NCI-H524 (cell line): ENCODE measurements around the gene FOXJ2.
A peak's percentile ranks its signal among the peaks of the same experiment; 100 is the strongest.
"Not testable (repeated sequence)": the region's sequence is repeated elsewhere in the genome, so short reads cannot be mapped to it uniquely, and the experiment has no call there.

ENCODE experiments used
- DNase-seq, 2 experiments: peaks; one replicate each; lab custom pipeline; 2025; lab: John Stamatoyannopoulos, UW

The FOXJ2 gene

DNA sequence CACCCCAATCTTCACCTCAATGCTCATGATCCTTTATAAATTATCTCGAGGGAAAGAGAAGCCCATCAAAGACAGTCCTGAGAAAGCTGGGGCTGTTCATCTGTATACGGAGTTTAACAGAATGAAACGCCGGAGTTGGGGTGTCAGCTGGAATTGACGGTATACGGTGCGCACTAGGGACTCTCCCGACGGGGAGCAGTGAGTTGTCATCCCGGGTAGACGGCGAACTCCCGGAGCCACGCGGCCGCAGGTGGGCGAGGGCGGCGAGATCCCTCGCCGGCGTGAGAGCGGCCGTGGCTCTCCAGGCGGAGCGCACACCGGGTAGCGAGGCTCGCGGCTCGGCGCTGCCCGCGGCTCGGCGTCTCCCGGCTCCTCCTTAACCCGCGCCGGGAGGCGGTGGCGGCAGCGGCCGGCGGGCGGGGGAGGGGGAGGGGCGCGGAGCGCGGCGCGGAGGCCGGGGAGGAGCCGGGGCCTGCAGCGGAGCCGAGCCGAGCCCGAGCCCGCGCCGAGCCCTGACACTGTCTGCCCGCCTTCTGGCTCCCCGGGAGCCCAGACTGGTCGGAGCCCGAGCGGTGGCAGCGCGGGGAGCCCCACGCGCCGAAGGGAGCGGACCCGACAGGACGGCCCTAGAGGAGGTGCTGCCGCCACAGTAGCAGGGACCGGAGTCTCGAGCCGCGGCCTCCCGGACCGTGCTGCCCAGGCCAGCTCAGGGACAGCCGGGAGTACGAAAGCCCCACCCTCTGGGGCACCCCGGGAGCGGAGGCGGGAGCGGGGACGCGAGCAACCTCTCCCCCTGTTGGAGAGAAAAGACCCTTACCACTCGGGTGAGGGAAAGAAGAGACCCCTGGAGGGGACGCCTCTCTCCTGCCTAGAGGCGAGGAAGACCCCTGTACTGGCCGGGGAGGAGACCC is at the start of gene FOXJ2:
FOXJ2 (plus strand) TSS at position 475 of the 911 bp plus-strand sequence. CDS start 7,117 bp downstream, outside the sequence.
- DNase-seq: peak; percentile 7 to 55

DNA sequence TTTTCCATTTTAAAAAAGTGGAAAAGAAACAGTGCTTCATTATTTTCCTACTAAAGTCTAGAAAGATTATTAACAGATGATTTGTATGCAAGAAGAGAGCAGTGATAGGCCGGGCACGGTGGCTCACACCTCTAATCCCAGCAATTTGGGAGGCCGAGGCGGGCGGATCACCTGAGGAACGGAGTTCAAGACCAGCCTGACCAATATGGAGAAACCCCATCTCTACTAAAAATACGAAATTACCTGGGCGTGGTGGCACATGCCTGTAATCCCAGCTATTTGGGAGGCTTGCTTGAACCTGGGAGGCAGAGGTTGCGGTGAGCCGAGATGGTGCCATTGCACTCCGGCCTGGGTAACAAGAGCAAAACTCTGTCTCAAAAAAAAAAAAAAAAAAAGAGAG is 49.5 kb upstream of the FOXJ2 start:
- not testable (repeated sequence) for DNase-seq

GRCh38 chr12:7983460-7983859 is 49.1 kb upstream of the FOXJ2 start:
- not testable (repeated sequence) for DNase-seq

- DNase-seq: no peak
Measured at GRCh38 chr12:7984900-7985299, 47.6 kb upstream of the FOXJ2 start.

DNA sequence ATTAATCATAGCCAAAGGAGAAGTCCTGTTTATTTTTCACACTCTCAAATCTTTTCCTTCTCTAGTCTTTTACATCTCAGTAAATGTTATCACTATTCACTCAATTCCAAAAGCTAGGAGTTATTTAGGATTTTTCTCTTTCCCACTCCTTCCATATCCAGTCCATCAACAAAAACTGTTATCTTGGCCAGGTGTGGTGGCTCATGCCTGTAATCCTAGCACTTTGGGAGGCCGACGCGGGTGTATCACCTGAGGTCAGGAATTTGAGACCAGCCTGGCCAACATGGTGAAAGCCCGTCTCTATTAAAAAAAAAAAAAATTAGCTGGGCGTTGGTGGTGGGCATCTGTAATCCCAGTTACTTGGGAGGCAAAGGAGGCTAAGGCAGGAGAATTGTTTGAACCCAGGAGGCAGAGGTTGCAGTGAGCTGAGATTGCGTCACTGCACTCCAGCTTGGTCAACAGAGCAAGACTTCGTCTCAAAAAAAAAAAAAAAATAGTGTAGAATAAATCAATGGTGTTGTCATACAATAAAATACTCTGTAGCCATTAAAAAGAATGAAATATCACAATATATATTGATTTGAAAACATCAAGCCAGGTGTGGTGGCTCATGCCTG is 46.6 kb upstream of the FOXJ2 start:
- no peak for DNase-seq

DNA sequence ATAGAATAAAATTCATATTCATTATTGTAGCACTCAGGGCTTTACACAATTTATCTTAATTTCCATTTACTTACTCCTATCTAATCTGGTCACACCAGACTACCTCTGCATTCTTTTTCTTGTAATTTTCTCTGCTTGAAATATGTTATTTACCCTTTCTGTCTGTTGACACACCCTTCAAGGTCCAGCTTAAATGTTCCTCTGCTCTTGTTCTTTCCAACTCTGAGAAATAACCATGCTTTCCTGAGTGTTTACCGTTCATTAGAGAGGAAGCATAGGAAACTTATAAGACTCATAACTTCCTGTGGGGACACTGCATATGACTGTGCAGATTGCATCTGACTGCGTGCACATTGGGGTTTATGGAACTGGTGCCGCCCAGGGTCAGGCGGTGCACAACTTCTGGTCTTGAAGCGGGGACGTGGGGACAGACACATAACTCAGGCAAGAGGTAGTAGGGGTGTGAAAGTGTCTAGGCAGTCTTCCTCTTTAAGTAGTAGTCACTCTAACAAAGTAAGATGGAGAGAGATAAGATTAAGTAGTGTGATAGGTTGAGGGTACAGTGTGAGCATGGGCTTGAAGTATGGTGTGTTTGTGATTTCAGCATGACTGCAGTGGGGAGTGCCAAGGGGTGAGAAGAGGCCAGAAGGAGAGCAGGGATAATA is 42.6 kb upstream of the FOXJ2 start:
- no peak for DNase-seq

DNA sequence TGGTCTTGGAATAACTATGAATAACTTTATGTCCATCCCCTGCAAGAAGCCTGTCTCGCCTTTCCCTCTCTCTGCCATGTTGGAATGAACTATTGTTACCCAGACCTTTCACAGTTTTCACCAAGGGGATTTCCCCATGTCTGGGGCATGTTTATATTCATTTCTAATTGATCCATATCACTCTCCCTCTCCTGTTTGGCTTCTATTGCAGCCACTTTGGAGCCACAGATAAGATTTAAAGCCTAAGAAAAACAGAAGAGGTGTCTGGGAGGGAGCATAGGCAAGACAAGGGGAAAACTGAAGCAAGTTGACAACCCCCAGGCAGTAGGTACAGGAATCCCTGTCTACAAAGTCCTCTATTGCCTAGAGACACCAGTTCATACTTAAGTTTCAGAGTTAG is 41.0 kb upstream of the FOXJ2 start:
- no peak for DNase-seq

- peak in 1 of 2 experiments; percentile 21 for DNase-seq
Measured at GRCh38 chr12:7994731-7995205, 37.7 kb upstream of the FOXJ2 start.

DNA sequence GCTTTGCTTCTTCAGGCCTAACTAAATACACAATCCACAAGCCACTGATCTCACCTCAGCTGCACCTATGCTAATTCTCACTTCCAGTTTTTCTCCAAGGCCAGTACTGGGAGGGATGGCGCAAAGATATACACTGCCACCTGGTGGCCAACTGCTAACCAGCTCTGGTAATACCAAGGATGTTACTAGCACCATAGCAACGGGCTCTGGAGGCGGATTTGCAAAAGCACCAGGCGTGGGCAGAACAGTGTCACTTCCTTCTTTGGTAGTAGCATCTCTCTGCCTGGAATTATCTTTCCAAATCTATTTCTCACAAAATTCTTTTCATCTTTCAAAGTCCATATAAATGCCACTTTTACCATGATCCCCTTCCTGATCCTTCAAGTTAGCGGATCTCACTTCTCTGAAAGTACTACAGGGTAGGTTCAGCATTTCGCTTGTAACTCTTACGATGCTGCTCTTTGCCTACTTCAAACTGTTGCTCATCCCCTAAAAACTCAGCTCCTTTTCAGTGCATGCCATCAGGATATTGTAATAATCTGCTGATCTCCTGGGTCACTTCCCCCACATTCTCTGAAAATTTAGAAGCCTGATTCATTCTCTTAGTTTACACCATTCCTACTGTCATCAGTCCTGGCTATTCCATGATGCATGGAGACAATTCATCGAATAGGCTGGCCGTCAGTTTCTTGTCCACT is 37.1 kb upstream of the FOXJ2 start:
- DNase-seq: peak; percentile 55 to 83

DNA sequence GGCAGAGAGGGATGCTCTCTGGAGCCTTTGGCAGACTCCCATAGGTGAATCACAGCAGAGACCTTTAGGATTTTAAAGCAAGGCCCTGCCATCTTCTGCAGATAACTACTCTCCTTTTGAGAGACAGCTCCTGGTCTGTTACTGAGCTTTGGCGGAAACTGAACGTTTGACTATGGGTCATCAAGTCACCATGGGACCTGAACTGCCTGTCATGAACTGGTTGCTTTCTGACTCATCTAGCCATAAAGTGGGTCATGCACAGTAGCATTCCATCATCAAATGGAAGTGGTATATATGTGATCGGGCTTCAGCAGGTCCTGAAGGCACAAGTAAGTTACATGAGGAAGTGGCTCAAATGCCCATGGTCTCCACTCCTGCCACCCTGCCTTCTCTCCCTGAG is 31.7 kb upstream of the FOXJ2 start:
- not testable (repeated sequence) for DNase-seq

GRCh38 chr12:8001496-8001895 is 31.0 kb upstream of the FOXJ2 start:
- DNase-seq: not testable (repeated sequence)

DNA sequence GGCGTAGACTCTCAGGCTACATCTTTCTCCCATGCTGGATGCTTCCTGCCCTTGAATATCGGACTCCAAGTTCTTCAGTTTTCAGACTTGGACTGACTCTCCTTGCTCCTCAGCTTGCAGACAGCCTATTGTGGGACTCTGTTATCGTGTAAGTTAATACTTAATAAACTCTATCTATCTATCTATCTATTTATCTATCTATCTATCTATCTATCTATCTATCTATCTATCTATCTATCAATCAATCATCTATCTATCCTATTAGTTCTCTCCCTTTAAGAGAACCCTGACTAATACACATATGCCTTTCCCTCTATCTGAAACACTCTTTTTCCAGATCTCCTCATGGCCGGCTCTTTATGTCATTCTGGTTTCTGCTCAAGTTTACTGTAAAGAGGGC is 27.6 kb upstream of the FOXJ2 start:
- not testable (repeated sequence) for DNase-seq

GRCh38 chr12:8011331-8011730 is 21.2 kb upstream of the FOXJ2 start:
- DNase-seq: no peak

DNA sequence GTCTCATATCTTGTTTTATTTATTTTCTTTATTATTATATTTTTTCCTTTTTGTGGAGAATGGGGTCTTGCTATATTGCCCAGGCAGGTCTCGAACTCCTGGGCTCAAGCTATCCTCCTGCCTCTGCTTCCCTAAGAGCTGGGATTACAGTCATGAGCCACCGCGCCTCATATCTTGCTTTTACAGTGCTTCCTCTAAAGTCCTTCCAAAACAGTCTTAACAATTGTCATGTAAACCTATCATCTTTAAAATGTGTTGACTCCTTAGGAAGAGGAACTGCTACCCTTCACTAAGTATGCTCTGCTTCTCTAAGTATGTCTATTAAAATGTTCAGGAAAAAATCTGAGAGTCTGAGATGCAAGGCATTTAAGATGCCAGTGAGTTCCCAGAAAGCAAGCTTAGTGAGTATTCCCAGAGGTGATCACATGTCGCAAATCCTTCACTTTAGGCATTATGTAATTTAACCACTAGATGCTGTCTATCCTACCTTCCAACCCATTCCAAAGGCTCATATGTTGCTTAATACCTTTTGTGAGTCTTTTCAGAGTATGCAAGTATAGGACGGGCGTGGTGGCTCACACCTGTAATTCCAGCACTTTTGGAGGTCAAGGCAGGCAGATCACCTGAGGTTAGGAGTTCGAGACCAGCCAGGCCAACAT is 19.7 kb upstream of the FOXJ2 start:
- DNase-seq: peak in 1 of 2 experiments; percentile 13

DNA sequence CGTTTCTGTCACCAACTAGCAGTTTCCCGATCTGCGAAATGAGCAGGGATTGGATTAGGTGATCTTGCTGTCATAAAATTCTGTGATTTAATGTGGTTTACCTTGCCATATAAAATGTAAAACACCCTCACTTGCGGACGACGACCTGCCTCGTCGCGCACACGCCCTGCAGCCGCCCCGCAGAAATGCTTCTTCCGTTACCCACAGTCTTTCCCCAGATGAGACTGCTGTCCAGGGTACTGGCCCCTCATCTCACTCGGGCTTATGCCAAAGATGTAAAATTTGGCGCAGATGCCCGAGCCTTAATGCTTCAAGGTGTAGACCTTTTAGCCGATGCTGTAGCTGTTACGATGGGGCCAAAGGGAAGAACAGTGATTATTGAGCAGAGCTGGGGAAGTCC is 17.7 kb upstream of the FOXJ2 start:
- DNase-seq: no peak

- DNase-seq: not testable (repeated sequence)
Measured at GRCh38 chr12:8018213-8018612, 14.3 kb upstream of the FOXJ2 start.

- peak; percentile 64 to 82 for DNase-seq
Measured at GRCh38 chr12:8018666-8019581, 13.6 kb upstream of the FOXJ2 start.

DNA sequence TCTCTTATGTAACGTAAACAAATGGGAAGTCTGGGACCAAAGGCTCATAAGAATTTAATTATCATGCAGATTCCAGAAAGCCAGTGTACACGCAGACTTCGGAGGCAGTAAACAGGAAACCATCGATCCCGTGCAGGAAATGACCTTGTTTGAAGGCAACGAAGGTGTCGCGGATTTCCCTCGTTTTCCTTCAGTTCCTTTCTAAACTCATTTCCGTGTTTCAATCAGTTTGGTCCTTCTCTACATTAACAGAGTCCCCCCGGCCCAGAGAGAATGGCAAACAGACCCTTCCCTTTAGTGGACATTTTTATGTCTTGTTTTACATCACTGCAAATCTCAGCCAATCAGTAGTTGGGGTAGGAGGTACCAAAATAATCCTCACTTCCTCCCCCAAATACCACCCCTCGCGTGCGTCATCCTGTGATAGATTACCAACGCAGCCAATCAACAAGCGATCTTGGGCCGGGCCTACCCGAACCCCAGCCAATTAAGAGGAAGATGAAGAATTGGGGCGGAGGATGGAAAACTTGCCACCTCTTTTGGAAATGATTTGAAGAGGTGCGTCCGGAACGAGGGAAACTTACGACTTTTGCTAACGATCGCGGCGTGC is 6.1 kb upstream of the FOXJ2 start:
- peak; percentile 97 to 98 for DNase-seq

DNA sequence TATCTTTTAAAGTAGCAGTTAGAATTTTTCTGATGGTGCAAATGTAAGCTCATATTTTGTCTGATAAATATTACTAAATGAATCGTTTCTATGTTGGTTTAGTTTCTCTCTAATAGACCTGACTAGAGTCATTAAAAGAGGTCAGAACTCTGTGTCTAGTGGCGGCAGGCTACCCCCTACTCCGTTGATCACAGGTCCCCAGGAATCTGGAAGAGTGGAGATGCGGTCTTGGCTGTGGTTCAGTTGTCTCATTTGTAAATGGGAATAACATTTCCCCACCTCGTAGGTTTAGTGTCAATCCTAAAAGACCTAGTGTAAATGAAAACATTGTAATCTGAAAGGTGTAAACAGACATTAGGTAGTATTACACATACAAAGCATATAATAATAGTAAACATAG is 4.7 kb upstream of the FOXJ2 start:
- no peak for DNase-seq

DNA sequence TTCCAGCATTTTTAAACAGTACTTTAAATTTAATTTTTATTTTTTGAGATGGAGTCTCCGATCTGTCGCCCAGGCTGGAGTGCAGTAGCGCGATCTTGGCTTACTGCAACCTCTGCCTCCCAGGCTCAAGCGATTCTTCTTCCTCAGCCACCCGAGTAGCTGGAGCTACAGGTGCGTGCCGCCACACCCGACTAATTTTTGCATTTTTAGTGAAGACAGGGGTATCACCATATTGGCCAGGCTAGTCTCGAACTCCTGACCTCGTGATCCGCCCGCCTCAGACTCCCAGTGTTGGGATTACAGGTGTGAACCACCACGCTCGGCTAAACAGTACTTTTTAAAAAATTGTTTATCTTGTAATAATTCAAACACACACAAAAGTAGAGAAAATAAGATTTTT is 4.2 kb upstream of the FOXJ2 start:
- DNase-seq: no peak
